22Rv1 (cell line): ENCODE data around the gene SETBP1.

ENCODE experiments used
- CTCF ChIP-seq: fragments of 450-650 bp; IDR thresholded peaks from 2 replicates; pipeline ENCODE4 v1.5.1; 2017; ENCODE audit warnings: mild to moderate bottlenecking
- ZFX ChIP-seq: fragments of 450-650 bp; IDR thresholded peaks from 2 replicates; pipeline ENCODE4 v1.6.1; 2017; ENCODE audit warnings: antibody characterized with exemption, borderline replicate concordance

- TF ChIP-seq CTCF (no peak), ZFX (no peak)
Measured at GRCh38 chr18:44719519-44720060, 38.9 kb downstream of the SETBP1 start.
